Ecto neural progenitor cell (in vitro differentiated cells): ENCODE data around the gene CD300H.

Experiments
- DNase-seq: peaks from one replicate; pipeline ENCODE4 v3.0.0-alpha.2; 2018; ENCODE audit warnings: low spot score

CD300H gene

GRCh38 chr17:74567397-74567796 is at the start of gene CD300H:
Gene CD300H (minus strand): TSS chr17:74567509.
- DNase-seq: no peak

- DNase-seq: no peak
Measured at GRCh38 chr17:74616696-74617095, 49.4 kb upstream of the CD300H start.

GRCh38 chr17:74612046-74612445 is 44.7 kb upstream of the CD300H start:
- DNase-seq: no peak

- DNase-seq: no peak
Measured at GRCh38 chr17:74610108-74610507, 42.8 kb upstream of the CD300H start.

- no peak for DNase-seq
Measured at GRCh38 chr17:74608511-74608910, 41.2 kb upstream of the CD300H start.

- no peak for DNase-seq
Measured at GRCh38 chr17:74607221-74607620, 39.9 kb upstream of the CD300H start.

- DNase-seq: no peak
Measured at GRCh38 chr17:74606050-74606449, 38.7 kb upstream of the CD300H start.

GRCh38 chr17:74605361-74605760 is 38.1 kb upstream of the CD300H start:
- no peak for DNase-seq

GRCh38 chr17:74604761-74605160 is 37.5 kb upstream of the CD300H start:
- no peak for DNase-seq

- no peak for DNase-seq
Measured at GRCh38 chr17:74604200-74604599, 36.9 kb upstream of the CD300H start.

- DNase-seq: no peak
Measured at GRCh38 chr17:74603746-74604145, 36.4 kb upstream of the CD300H start.

- no peak for DNase-seq
Measured at GRCh38 chr17:74603037-74603635, 35.8 kb upstream of the CD300H start.

GRCh38 chr17:74601944-74602572 is 34.7 kb upstream of the CD300H start:
- DNase-seq: no peak

GRCh38 chr17:74599448-74599939 is 32.2 kb upstream of the CD300H start:
- DNase-seq: no peak

GRCh38 chr17:74599023-74599399 is 31.7 kb upstream of the CD300H start:
- DNase-seq: no peak

- DNase-seq: no peak
Measured at GRCh38 chr17:74598346-74599022, 31.2 kb upstream of the CD300H start.

- DNase-seq: no peak
Measured at GRCh38 chr17:74597069-74597790, 29.9 kb upstream of the CD300H start.

- DNase-seq: no peak
Measured at GRCh38 chr17:74595037-74595750, 27.9 kb upstream of the CD300H start.

- no peak for DNase-seq
Measured at GRCh38 chr17:74592087-74592990, 25.0 kb upstream of the CD300H start, which contains the start of gene CD300LD. Gene CD300LD (minus strand): TSS chr17:74592283. CDS start chr17:74592202, 81 bp downstream.

- no peak for DNase-seq
Measured at GRCh38 chr17:74591503-74591902, 24.2 kb upstream of the CD300H start.

GRCh38 chr17:74585711-74586110 is 18.4 kb upstream of the CD300H start:
- DNase-seq: no peak
